NCI-H128 (cell line): Measurements from ENCODE around the gene TMEM131.
"Not testable (repeated sequence)": the region's sequence is repeated elsewhere in the genome, so short reads cannot be mapped to it uniquely, and the experiment has no call there.

ENCODE experiments used
- DNase-seq: peaks from one replicate; lab custom pipeline; 2025; ENCODE audit not compliant: unreplicated experiment; lab: John Stamatoyannopoulos, UW

TMEM131 gene

DNA sequence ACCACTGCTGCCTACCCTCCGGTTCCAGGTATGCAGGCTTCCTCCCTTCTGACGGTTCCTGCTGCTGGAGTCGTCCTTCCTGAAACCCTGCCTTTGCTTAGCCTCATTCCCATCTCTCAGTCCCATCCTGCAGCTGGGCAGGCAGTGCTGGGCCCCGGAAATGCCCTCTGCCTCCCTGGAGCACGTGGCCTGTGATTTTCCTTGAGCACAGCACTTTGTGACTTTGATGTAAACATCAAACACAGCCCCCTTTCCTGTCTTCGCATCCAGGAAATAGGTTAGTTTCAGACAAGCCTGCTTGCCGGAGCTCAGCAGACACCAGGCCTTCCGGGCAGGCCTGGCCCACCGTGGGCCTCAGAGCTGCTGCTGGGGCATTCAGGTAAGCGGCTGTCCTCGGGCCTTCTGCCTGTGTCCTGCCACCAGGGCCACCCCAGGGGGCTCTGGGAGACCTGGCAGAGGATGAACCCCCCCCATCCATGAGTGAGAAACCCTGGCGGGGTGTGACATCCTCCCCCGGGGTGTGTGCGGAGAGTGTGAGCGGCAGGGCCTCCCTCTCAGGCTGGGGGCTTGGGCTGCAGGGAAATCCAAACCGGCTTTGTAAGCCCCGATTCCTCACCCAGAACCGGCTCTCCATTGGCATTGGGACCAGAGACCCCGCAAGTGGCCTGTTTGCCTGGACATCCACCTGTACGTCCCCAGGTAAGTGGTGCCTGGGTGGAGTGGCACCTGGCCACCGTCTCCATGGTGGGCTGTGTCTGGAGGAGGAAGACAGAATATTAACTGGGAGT is 282.3 kb downstream of the TMEM131 start, which contains the start of gene ZAP70:
ZAP70 (plus strand) TSS at position 281 of the 788 bp plus-strand sequence. CDS start 10,461 bp downstream, outside the sequence.
- no peak for DNase-seq

GRCh38 chr2:97712693-97713295 is 283.0 kb downstream of the TMEM131 start:
- DNase-seq: no peak

DNA sequence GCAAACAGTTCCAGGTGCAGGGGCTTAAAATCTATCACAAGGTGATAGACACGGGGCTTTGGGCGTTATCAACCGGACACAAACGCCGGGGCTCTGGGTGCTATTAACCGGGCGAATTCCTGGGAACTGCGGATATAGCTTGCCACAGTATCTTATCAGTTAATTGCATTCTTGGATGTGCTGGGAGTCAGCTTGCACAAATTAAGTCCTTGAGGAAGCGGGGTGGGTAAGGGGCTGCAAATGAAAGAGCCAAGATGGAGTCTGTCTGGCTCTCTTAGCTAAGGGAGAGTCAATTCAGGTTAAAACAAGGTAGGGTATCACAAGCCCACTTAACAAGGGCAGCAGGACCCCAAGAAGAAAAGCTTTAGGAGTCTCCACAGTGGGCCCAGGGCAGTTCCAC is 283.6 kb downstream of the TMEM131 start:
- not testable (repeated sequence) for DNase-seq

DNA sequence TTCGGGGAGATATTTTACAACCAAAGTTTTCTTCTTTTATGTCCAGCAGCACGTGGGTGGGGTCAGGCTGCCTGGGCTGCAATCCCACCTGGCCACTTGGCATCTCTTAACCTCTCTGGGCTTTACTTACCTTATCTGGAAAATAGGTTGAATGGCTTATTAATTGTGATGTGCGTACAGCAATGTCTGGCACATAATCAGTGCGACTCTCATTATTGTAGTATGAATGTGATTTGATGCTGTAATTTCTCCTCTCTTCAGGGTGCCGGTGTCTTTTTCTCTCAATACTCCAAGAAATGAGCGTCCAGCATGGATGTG is 284.4 kb downstream of the TMEM131 start:
- DNase-seq: no peak

DNA sequence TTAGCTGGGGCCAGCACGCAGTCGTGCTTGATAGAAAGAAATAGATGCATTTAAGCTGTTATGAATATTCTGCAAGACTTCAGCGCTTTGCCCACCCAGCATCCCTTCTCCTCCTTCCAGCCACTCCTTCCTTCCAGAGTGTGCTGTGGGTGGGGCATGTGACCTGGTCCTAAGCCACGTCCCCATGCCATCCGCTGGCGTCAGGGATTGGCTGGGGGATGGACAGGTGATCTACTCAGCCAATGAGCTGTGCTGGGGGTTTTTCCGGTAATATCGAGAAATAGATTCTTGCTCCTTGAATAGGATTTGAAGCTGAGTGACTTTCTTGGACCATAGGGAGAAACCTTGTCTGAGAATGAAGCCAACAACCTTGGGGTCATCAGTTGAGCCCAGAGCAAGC is 287.1 kb downstream of the TMEM131 start:
- DNase-seq: no peak

- DNase-seq: no peak
Observed at GRCh38 chr2:97708048-97708380, 287.7 kb downstream of the TMEM131 start.

DNA sequence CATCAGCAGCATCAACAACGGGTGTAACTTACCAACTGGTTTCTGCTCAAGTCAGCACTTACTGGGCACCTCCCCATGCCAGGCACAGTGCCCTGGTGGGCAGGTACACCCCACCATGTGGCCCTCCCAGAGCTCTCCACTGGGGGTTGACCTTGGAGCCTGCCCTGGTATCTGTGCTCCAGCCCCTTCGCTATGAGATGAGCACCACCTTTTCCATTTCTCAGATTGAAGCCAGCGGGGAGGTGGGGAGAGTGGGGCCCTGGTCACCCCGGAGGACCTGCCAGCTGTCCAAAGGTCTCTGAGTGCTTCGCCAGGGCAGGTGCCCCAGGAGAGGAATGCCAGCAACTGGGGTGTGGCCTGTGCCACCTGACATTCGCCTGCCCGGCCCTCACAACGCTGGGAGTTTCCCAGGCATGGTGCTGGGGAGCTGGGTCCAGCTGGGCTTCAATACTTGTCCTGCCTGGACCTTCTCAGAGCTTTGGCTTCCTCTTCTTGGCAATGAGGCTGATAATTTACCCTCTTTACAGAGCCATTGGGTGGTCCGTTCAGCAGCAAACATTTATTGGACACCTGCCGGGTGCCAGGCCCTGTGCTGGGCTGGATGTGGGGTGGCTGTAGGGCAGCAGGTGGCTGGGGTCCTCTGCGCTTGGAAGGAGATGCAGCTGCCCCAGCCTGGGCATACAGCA is 288.2 kb downstream of the TMEM131 start:
- DNase-seq: no peak

- DNase-seq: no peak
Observed at GRCh38 chr2:97706708-97707345, 288.9 kb downstream of the TMEM131 start.
